ENCODE results near the gene STON2.
"Not testable (repeated sequence)": the region's sequence is repeated elsewhere in the genome, so short reads cannot be mapped to it uniquely, and the experiment has no call there.

STON2 gene

DNA sequence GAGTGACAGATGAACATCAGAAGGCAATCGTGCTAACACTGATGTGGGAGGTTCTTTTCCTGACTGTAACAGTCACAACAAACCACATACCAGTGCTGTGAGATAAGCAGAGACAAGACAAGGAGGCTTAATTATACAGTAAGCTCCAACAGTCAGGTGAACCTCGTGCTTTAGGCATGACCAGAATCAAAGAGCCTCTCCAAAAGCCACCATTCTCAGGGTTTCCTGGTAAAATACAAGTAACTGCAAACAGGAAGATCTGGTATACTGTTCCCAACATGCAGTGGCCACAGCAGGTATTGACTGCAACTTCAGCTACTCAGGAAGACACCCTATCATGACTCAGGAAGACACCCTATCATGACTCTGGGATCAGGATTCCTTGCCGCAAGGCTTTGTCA lies 132.1 kb downstream of the STON2 start:
- DNase-seq (ENCODE audit: low spot score) = no peak

DNA sequence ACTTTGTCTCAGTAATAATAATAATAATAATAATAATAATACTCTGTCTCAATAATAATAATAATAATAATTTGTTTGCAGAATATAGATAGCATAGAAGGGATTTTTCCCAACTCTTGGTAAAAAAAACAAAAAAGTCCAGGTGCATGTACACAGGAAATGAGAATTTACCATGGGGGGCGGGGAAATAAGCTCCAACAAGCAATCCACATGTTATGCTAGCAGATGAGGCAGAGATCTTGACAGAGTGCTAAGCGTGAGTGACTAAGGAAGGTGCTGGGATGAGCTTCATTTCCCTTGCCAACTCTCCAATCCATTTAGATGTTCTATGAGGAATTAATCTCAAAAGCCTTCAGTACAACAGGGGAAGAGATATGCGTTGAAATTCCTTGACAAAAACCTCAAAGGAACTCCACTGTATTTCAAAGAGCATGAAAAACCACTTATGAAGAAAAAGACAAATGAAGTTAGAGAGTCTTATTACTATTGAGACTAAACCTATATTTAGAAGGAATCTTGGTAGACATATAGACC lies 134.4 kb downstream of the STON2 start:
- DNase-seq (ENCODE audit: low spot score) = no peak

DNA sequence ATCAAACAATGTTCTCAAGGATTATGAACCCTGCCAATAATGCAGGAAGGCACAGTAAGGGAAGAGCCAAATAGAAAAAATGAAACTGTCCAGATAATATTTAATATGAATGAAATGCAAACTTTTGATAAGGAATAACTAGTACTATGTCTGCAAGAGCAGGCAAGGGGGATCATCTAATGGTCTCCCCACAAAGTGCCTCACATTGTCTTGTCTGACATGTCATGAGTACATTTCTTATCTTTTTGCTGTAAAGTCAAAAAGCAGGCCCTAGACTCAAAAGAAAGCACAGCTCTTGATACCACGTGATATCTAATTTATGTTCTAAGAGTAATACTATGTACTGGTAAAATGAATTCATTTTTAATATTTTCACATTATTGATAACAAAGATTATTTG lies 135.5 kb downstream of the STON2 start:
- DNase-seq (ENCODE audit: low spot score) = no peak

DNA sequence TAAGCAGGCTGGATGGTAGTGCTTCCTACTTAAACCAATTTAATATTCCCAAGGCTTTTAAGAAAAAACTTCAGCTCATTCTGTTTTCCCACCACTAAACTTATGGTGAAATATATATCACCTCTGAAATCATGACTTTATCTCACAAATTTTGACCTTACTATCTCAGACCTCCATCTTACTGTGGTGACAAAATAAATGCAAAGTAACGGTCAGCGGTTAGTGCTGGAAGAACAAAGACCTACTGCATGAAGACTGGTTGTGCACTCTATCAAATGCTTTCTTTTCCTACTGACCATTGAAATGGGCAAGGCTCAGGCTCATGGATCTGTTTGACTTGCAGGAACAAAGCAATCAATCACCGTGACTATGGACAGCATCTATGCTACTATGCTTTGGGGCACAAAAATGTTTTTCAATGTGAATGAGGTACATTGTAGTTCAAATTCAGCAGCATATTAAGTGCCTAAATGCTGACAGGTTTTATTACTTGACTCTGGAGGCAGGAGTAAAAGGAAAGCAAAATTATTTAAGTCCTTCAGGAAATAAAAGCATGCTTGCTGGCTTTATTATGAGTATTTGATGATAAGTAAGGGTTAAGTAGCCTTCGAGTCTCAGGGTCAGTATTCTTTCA lies 136.2 kb downstream of the STON2 start:
- no peak for DNase-seq (ENCODE audit: low spot score)

DNA sequence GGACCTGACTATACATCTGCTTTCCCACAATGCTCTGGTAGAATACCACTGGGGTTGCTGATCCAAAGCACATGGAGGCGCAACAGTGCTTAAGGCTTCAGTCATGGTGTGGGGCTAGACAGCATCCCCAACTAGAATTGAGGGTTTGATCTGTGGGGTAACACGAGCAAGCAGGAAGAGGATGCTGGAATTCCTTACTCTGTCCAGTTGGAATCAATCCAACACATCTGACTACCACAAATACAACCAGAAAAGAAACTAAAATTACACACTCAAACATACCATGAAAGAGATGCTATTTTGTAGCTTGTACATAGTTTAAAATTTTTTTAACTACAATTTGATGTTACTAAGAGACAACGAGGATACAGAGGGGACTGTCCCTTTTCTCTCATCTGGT lies 138.9 kb downstream of the STON2 start:
- DNase-seq (ENCODE audit: low spot score) = no peak

GRCh38 chr14:81260732-81261131 lies 139.4 kb downstream of the STON2 start:
- DNase-seq (ENCODE audit: low spot score) = no peak

- no peak for DNase-seq (ENCODE audit: low spot score)
These were observed 143.7 kb downstream of the STON2 start for GRCh38 chr14:81256289-81256960.

DNA sequence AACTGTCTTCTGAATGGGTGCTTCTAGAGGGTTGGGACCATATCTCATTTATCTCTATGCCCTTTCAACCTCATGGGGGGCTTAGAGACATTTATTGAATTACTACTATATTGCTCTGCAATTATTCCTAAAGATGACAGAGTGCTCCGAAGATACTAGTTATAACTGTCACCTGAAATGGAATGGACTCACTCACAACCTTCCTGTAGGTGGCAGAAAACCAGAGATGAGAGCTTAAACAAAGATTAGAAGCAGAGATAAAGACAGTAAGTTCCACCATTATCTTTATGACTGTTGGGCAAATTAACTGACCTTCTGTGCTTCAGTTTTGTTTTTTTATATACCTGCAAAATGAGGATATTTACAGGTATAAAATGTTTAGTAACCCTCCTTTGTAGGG lies 147.8 kb downstream of the STON2 start:
- no peak for DNase-seq (ENCODE audit: low spot score)

- no peak for DNase-seq (ENCODE audit: low spot score)
These were observed 152.8 kb downstream of the STON2 start for GRCh38 chr14:81247271-81247766.

DNA sequence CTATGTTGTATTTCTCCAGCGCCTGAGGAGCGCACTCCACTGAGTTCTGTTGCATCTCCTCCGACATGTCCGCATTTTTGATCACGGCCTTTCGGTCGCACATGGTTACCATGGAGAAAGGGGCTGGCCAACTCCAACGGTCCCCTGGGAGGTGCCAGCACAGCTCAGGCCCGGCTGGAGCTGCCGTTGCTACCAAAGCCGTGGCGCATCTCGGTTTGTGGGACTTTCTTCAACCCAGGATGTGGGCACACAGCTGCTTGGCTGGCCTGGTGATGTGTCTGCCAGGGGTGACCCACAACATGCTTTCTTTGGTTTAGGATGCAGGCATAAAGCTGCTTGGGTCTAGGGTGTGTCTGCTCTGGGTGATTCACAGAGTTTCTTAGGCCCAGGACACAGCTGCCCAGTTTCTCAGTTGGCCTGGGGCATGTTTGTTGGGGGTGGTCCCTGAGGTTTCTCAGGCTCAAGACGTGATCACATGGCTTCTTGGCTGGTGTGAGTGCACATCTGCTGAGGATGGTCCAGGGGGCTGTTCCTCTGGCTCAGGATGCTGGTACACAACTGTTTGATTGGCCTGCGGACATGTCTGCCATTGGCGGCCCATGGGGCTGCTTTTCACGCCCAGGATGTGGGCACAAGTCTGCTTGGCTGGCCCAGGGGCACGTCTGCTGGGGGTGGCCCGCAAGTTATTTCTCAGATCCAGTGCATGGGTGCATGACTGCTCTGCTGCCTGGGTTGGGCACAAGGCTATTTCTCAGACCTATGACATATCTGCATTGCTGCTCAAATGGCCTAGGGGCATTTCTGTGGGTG lies 153.5 kb downstream of the STON2 start:
- no peak for DNase-seq (ENCODE audit: low spot score)

DNA sequence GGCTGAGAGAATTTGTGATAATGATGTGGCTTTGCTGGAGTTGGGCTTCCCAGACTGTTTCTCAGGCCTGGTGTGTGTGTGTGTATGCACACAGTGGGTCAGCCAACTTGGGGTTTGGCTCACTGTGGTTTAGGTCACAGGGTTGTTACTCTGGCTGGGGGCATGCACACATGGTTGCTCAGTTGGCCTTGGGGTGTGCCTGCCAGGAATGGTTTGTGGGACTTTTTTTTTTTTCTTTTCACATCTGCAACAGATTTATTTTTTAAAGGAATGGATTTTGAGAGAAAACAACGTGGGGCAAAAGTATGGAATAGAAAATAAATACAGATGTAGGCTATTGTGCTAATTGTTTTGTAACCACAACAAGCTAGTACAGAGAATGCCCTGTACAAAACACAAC lies 154.4 kb downstream of the STON2 start:
- DNase-seq (ENCODE audit: low spot score) = no peak

DNA sequence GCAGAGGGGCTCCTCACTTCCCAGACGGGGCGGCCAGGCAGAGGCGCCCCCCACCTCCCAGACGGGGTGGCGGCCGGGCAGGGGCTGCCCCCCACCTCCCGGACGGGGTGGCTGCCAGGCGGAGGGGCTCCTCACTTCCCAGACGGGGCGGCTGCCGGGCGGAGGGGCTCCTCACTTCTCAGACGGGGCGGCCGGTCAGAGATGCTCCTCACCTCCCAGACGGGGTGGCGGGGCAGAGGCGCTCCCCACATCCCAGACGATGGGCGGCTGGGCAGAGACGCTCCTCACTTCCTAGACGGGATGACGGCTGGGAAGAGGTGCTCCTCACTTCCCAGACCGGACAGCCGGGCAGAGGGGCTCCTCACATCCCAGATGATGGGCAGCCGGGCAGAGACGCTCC lies 155.7 kb downstream of the STON2 start:
- not testable (repeated sequence) for DNase-seq (ENCODE audit: low spot score)

DNA sequence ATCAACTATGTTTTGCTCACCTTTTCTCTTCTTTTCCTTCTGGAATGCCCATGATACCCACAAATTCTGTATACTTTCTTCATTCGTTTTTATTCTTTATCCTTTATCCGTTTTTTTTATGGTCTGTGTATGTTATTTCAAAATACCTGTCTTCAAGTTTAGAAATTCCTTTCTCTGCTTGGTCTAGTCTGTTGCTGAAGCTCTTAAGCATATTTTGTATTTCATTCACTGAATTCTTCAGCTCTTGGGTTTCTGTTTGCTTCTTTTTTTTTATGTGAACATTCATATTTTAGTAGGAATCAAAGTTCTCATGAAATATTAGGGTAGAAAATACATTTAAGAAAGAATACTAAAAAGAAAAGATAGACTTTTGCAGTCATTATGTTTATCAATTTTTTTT lies 156.6 kb downstream of the STON2 start:
- no peak for DNase-seq (ENCODE audit: low spot score)

GRCh38 chr14:81236849-81237248 lies 163.3 kb downstream of the STON2 start:
- DNase-seq (ENCODE audit: low spot score) = not testable (repeated sequence)

DNA sequence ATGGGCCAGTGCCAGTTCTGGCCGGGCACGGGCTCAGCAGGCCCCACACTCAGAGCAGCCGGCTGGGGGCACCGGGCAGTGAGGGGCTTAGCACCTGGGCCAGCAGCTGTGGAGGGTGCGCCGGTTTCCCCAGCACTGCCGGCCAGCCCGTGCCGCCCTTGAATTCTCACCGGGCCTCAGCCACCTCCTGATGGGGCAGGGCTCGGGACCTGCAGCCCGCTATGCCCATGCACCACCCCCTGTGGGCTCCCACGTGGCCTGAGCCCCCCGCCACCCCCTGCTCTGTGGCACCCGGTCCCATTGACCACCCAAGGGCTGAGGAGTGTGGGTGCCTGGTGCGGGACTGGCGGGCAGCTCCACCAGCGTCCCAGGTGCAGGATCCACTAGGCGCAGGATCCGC lies 164.0 kb downstream of the STON2 start:
- DNase-seq (ENCODE audit: low spot score) = no peak

- DNase-seq (ENCODE audit: low spot score) = no peak
These were observed 165.0 kb downstream of the STON2 start for GRCh38 chr14:81235096-81235495.

DNA sequence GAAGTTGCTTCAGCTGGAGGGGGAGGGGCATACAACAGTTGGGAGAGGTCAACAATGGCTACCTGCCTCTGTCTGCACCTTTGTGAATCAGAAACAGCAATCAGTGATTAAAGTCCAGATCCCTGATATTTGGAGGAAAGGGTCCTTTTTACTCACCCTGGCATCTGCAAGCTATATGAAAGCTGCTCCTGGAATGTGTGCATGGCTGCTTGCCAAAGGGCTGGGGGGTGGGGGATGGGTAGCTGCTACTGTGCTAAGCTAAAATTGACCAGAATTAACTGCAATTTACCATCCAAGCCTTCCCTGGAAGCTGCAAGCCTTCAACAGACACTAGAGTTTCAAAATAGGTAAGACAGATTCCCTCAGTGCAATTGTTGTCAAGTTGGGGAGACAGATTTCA lies 165.8 kb downstream of the STON2 start:
- no peak for DNase-seq (ENCODE audit: low spot score)

- DNase-seq (ENCODE audit: low spot score) = no peak
These were observed 166.5 kb downstream of the STON2 start for GRCh38 chr14:81233615-81234014.

GRCh38 chr14:81231540-81231939 lies 168.6 kb downstream of the STON2 start:
- DNase-seq (ENCODE audit: low spot score) = no peak

DNA sequence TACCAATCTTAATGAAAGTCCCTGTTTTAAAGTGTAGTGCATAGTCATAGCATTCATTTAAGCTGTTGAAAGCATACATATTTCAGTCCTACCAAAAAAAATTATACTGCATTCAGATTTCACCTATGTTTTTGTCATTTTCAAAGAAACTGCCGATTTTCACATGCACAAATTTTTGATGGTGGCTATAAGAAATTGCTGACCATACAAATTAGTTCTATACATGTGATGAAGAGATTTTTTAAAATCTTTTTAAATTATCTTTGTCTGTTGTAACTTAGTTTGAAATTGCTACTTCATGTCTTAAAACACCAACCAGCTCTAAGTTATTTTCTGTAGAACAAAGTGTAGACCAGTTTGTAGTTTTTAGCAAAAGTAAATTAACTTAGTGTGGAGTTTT lies 175.9 kb downstream of the STON2 start:
- no peak for DNase-seq (ENCODE audit: low spot score)

GRCh38 chr14:81223788-81224187 lies 176.3 kb downstream of the STON2 start:
- not testable (repeated sequence) for DNase-seq (ENCODE audit: low spot score)

DNA sequence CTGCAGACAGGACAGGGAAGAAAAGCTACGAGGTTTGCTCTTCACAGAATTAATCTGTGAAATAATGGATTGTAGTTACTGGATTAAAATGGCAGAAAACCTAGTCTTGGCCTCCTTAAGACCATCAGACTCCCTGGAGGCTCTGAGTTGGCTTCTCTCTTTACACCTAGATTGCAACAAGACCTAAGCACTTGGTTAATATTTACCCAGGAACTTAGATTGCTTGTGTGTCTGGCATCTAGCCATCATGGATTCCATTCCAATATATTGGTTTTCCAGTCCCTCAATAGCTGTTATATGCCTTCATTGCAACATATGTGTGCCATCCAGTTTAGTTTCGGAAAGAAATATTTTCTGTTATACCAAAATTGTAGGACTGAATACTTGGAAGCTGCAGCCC lies 177.4 kb downstream of the STON2 start:
- no peak for DNase-seq (ENCODE audit: low spot score)

GRCh38 chr14:81222126-81222525 lies 178.0 kb downstream of the STON2 start:
- DNase-seq (ENCODE audit: low spot score) = no peak

Data from CD4-positive, alpha-beta T cell treated with Interleukin-6 at 100 ng/mL for 8 hours (primary cell).